ENCODE results near the gene SCT. TPM values are rescaled to one million over a fixed set of nuclear protein-coding genes. Genes with fewer than 3 reads are reported as not detected.

SCT gene
- total and polyA plus RNA-seq, 2 donors from 2014 or later: not detected

GRCh38 chr11:607020-607780 lies 19.8 kb downstream of the SCT start:
- intact Hi-C loops (cut with DNase I): no loop called here
- H3K27ac ChIP-seq (ENCODE audit: low read depth in 2 of 2, low read length in 2 of 2): no peak overlapping the region
- DNase-seq (no peak), FAIRE-seq (no peak)
- no peaks in the 10 kb centered on the region for H3K9me3 ChIP-seq (ENCODE audit: control insufficient read depth in 2 of 3, insufficient read depth in 1 of 3, low read length in 3 of 3)
- H3K9ac ChIP-seq (ENCODE audit: low read length in 3 of 3): no peak overlapping the region
- no peak for TF ChIP-seq CTCF (IDR thresholded peaks at IDR 0.05; ENCODE audit: borderline replicate concordance, extremely low read depth, insufficient read depth)
- H3K4me3 ChIP-seq (ENCODE audit: low read length in 3 of 3): no peak overlapping the region
- H3K27me3 ChIP-seq (ENCODE audit: control insufficient read depth, insufficient read depth, low read length): no peaks in the 10 kb centered on the region
- H3K36me3 ChIP-seq (ENCODE audit: control insufficient read depth in 2 of 3, insufficient read depth in 3 of 3, low read length in 3 of 3): peaks cover 2 to 59% (median 27%) of the 10 kb centered on the region in 3 donors
- H3K4me1 ChIP-seq (ENCODE audit: control insufficient read depth in 2 of 3, insufficient read depth in 2 of 3, low read depth in 1 of 3, low read length in 3 of 3): peaks cover 0 to 4% (median 0%) of the 10 kb centered on the region in 3 donors

GRCh38 chr11:606245-606644 lies 20.7 kb downstream of the SCT start:
- peak in 1 of 5 donors; percentile 74 for DNase-seq
- Histone ChIP-seq H3K27me3 (ENCODE audit: control insufficient read depth, insufficient read depth, low read length) (no peaks in the 10 kb centered on the region), H3K4me3 (ENCODE audit: low read length in 3 of 3) (no peak overlapping the region), H3K27ac (ENCODE audit: low read depth in 2 of 2, low read length in 2 of 2) (no peak overlapping the region), H3K9ac (ENCODE audit: low read length in 3 of 3) (no peak overlapping the region), H3K4me1 (ENCODE audit: control insufficient read depth in 2 of 3, insufficient read depth in 2 of 3, low read depth in 1 of 3, low read length in 3 of 3) (peaks cover 0 to 2% (median 0%) of the 10 kb centered on the region in 3 donors), H3K36me3 (ENCODE audit: control insufficient read depth in 2 of 3, insufficient read depth in 3 of 3, low read length in 3 of 3) (peaks cover 2 to 55% (median 27%) of the 10 kb centered on the region in 3 donors), H3K9me3 (ENCODE audit: control insufficient read depth in 2 of 3, insufficient read depth in 1 of 3, low read length in 3 of 3) (no peaks in the 10 kb centered on the region)
- intact Hi-C loops (cut with DNase I): no loop called here
- no peak for TF ChIP-seq CTCF (IDR thresholded peaks at IDR 0.05; ENCODE audit: borderline replicate concordance, extremely low read depth, insufficient read depth)
- no peak for FAIRE-seq

GRCh38 chr11:605286-606129 lies 21.5 kb downstream of the SCT start:
- intact Hi-C loops (cut with DNase I): no loop called here
- FAIRE-seq (no peak), DNase-seq (peak in 1 of 5 donors; percentile 73)
- Histone ChIP-seq H3K27me3 (ENCODE audit: control insufficient read depth, insufficient read depth, low read length) (no peaks in the 10 kb centered on the region), H3K4me1 (ENCODE audit: control insufficient read depth in 2 of 3, insufficient read depth in 2 of 3, low read depth in 1 of 3, low read length in 3 of 3) (peaks cover 0 to 2% (median 0%) of the 10 kb centered on the region in 3 donors), H3K9ac (ENCODE audit: low read length in 3 of 3) (no peak overlapping the region), H3K4me3 (ENCODE audit: low read length in 3 of 3) (no peak overlapping the region), H3K27ac (ENCODE audit: low read depth in 2 of 2, low read length in 2 of 2) (no peak overlapping the region), H3K9me3 (ENCODE audit: control insufficient read depth in 2 of 3, insufficient read depth in 1 of 3, low read length in 3 of 3) (no peaks in the 10 kb centered on the region), H3K36me3 (ENCODE audit: control insufficient read depth in 2 of 3, insufficient read depth in 3 of 3, low read length in 3 of 3) (peaks cover 2 to 48% (median 21%) of the 10 kb centered on the region in 3 donors)
- TF ChIP-seq CTCF (IDR thresholded peaks at IDR 0.05; ENCODE audit: borderline replicate concordance, extremely low read depth, insufficient read depth): no peak

Data from kidney (tissue), 14 donors.